ENCODE data around the gene CASP10. TPM values are rescaled to one million over a fixed set of nuclear protein-coding genes. Genes with fewer than 3 reads are reported as not detected.
A peak's percentile ranks its signal among the peaks of the same experiment; 100 is the strongest.

Gene CASP10
- total and polyA plus RNA-seq, 2 of the 13 experiments (the other 11 are each of a cell fraction or from before 2014, with no cell fraction given) = 22.2 to 23.8 TPM

DNA sequence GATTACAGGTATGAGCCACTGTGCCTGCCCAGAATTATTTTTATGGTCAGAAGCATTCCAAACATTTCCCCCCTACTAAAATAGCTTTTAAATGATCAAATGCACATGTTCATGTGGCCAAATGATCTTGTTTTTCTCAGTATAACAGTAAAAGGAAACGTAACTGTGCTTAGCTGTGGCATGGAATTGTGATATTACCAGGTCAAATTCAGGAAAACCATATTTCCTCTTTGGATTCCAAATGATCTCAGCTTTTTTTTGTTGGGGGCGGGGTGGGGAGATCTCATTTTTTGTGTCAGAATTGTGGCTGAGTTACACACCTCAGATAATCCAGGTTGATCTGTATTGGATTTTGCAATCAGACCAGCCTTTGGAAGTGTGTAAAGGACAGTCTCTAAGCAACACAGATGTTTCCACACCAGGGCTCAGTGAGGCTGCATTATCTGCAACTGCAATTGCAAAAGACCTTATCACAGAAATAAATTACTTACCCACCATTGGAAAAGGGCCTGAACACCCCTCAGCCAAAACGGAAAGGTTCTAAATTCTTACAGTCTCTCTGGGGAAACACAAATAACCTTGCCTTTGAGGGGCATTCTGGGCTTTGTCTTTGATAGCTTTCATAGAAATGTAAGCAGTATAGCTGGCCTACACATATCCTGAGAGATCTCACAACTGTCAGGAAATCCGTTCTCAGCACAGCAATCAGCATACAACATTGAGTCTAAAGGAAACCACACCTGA, 8.4 kb downstream of the CASP10 start (continued):
- TF ChIP-seq, protein P1, sequence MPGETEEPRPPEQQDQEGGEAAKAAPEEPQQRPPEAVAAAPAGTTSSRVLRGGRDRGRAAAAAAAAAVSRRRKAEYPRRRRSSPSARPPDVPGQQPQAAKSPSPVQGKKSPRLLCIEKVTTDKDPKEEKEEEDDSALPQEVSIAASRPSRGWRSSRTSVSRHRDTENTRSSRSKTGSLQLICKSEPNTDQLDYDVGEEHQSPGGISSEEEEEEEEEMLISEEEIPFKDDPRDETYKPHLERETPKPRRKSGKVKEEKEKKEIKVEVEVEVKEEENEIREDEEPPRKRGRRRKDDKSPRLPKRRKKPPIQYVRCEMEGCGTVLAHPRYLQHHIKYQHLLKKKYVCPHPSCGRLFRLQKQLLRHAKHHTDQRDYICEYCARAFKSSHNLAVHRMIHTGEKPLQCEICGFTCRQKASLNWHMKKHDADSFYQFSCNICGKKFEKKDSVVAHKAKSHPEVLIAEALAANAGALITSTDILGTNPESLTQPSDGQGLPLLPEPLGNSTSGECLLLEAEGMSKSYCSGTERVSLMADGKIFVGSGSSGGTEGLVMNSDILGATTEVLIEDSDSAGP (CRISPR knock-in tag; IDR thresholded peaks at IDR 0.05; ENCODE audit: borderline replicate concordance) = no peak
- TF ChIP-seq NRL (CRISPR knock-in tag; IDR thresholded peaks at IDR 0.05; ENCODE audit: borderline replicate concordance) (no peak), ZNF496 (CRISPR knock-in tag; IDR thresholded peaks at IDR 0.05; ENCODE audit: insufficient replicate concordance) (no peak), MAFG (CRISPR knock-in tag; IDR thresholded peaks at IDR 0.05) (no peak), KLF11 (CRISPR knock-in tag; IDR thresholded peaks at IDR 0.05) (no peak), GATAD2A (CRISPR knock-in tag; IDR thresholded peaks at IDR 0.05) (peak; percentile 28), ZFX (CRISPR knock-in tag; IDR thresholded peaks at IDR 0.05; ENCODE audit: low read depth) (no peak), CEBPB (IDR thresholded peaks at IDR 0.05; ENCODE audit: borderline replicate concordance, low read depth, low read length) (peak; percentile 93), CREB1 (IDR thresholded peaks at IDR 0.05) (no peak), CREB1 (CRISPR knock-in tag; IDR thresholded peaks at IDR 0.05) (no peak), MZF1 (CRISPR knock-in tag; IDR thresholded peaks at IDR 0.05; ENCODE audit: borderline replicate concordance) (no peak), KAT2B (IDR thresholded peaks at IDR 0.05; ENCODE audit: borderline replicate concordance, low read depth, low read length) (no peak), CBX5 (CRISPR knock-in tag; IDR thresholded peaks at IDR 0.05; ENCODE audit: borderline replicate concordance) (no peak), NFKBIZ (CRISPR knock-in tag; IDR thresholded peaks at IDR 0.05) (no peak)
- TF ChIP-seq, protein P2, sequence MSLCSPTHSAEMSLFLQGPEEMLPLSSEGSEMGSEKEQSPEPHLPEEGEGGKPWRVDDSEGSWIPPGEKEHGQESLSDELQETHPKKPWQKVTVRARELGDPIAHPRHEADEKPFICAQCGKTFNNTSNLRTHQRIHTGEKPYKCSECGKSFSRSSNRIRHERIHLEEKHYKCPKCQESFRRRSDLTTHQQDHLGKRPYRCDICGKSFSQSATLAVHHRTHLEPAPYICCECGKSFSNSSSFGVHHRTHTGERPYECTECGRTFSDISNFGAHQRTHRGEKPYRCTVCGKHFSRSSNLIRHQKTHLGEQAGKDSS (CRISPR knock-in tag; IDR thresholded peaks at IDR 0.05; ENCODE audit: borderline replicate concordance, low read depth) = no peak
- TF ChIP-seq, protein P3, sequence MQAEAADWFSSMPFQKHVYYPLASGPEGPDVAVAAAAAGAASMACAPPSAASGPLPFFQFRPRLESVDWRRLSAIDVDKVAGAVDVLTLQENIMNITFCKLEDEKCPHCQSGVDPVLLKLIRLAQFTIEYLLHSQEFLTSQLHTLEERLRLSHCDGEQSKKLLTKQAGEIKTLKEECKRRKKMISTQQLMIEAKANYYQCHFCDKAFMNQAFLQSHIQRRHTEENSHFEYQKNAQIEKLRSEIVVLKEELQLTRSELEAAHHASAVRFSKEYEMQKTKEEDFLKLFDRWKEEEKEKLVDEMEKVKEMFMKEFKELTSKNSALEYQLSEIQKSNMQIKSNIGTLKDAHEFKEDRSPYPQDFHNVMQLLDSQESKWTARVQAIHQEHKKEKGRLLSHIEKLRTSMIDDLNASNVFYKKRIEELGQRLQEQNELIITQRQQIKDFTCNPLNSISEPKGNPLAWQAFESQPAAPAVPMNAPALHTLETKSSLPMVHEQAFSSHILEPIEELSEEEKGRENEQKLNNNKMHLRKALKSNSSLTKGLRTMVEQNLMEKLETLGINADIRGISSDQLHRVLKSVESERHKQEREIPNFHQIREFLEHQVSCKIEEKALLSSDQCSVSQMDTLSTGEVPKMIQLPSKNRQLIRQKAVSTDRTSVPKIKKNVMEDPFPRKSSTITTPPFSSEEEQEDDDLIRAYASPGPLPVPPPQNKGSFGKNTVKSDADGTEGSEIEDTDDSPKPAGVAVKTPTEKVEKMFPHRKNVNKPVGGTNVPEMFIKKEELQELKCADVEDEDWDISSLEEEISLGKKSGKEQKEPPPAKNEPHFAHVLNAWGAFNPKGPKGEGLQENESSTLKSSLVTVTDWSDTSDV (CRISPR knock-in tag; IDR thresholded peaks at IDR 0.05) = no peak
- TF ChIP-seq, protein P4, sequence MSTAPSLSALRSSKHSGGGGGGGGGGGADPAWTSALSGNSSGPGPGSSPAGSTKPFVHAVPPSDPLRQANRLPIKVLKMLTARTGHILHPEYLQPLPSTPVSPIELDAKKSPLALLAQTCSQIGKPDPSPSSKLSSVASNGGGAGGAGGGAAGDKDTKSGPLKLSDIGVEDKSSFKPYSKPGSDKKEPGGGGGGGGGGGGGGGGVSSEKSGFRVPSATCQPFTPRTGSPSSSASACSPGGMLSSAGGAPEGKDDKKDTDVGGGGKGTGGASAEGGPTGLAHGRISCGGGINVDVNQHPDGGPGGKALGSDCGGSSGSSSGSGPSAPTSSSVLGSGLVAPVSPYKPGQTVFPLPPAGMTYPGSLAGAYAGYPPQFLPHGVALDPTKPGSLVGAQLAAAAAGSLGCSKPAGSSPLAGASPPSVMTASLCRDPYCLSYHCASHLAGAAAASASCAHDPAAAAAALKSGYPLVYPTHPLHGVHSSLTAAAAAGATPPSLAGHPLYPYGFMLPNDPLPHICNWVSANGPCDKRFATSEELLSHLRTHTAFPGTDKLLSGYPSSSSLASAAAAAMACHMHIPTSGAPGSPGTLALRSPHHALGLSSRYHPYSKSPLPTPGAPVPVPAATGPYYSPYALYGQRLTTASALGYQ (CRISPR knock-in tag; IDR thresholded peaks at IDR 0.05) = no peak
- TF ChIP-seq, protein P5, sequence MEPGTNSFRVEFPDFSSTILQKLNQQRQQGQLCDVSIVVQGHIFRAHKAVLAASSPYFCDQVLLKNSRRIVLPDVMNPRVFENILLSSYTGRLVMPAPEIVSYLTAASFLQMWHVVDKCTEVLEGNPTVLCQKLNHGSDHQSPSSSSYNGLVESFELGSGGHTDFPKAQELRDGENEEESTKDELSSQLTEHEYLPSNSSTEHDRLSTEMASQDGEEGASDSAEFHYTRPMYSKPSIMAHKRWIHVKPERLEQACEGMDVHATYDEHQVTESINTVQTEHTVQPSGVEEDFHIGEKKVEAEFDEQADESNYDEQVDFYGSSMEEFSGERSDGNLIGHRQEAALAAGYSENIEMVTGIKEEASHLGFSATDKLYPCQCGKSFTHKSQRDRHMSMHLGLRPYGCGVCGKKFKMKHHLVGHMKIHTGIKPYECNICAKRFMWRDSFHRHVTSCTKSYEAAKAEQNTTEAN (CRISPR knock-in tag; conservative IDR thresholded peaks at IDR 0.05) = peak; percentile 54; the same call in 1 of the 2 replicates
- TF ChIP-seq, protein P6, sequence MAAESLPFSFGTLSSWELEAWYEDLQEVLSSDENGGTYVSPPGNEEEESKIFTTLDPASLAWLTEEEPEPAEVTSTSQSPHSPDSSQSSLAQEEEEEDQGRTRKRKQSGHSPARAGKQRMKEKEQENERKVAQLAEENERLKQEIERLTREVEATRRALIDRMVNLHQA (CRISPR knock-in tag; IDR thresholded peaks at IDR 0.05) = no peak

All from HepG2 (cell line).